Dedifferentiated amniotic fluid mesenchymal stem cell (primary cell): ENCODE results near the gene AMN.

Experiments
- DNase-seq: peaks from one replicate; pipeline ENCODE4 v3.0.0-alpha.2; 2016; ENCODE audit errors: extremely low spot score

AMN gene

DNA sequence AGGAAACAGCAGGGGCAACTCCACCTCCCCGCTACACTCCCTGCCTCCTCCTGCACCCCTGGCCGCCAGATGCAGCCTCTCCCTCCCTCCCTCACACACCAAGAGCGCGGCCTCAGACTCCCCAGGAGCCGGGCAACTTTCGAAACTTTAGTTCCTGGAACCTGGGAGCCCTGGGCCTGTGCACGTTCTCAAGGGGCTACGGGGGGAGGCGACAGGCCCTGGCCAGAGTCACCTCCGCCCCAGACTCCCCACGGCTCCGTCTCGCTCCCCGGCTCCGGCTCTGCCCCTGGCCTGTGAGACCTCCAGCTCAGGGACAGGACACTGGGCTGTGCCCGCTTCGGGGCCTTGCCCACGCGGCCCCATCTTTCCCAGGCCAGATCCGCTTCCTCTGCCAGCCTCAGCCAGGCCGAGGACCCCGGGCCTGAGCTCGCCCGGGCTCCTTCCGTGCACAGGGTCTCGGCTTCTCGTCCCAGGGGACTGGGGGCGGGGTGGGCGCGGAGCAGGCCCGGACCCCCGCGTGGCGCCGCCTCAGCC lies 5.5 kb downstream of the AMN start:
- DNase-seq = no peak

DNA sequence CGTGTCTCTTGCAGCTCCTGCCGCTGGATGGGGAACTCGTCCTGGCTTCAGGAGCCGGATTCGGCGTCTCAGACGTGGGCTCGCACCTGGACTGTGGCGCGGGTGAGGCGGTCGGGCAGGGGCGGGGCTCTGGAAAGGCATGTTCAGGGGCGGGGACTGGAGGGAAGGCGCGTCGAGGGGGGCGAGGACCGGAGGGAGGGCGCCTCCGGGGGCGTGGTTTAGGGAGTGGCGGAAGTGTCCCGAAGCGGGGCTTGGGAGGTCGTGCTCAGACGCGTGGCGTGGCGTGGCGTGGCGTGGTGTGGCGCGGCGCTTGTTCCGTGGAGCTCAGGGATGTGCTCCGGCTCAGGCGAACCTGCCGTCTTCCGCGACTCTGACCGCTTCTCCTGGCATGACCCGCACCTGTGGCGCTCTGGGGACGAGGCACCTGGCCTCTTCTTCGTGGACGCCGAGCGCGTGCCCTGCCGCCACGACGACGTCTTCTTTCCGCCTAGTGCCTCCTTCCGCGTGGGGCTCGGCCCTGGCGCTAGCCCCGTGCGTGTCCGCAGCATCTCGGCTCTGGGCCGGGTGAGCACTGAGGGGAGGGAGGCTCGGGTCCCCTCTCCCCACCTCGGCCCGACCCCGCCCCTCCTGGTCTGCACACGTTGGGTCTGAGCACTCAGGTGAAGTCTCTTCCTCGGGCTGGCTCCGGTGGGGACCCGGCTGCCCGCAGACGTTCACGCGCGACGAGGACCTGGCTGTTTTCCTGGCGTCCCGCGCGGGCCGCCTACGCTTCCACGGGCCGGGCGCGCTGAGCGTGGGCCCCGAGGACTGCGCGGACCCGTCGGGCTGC lies 6.2 kb downstream of the AMN start:
- no peak for DNase-seq

DNA sequence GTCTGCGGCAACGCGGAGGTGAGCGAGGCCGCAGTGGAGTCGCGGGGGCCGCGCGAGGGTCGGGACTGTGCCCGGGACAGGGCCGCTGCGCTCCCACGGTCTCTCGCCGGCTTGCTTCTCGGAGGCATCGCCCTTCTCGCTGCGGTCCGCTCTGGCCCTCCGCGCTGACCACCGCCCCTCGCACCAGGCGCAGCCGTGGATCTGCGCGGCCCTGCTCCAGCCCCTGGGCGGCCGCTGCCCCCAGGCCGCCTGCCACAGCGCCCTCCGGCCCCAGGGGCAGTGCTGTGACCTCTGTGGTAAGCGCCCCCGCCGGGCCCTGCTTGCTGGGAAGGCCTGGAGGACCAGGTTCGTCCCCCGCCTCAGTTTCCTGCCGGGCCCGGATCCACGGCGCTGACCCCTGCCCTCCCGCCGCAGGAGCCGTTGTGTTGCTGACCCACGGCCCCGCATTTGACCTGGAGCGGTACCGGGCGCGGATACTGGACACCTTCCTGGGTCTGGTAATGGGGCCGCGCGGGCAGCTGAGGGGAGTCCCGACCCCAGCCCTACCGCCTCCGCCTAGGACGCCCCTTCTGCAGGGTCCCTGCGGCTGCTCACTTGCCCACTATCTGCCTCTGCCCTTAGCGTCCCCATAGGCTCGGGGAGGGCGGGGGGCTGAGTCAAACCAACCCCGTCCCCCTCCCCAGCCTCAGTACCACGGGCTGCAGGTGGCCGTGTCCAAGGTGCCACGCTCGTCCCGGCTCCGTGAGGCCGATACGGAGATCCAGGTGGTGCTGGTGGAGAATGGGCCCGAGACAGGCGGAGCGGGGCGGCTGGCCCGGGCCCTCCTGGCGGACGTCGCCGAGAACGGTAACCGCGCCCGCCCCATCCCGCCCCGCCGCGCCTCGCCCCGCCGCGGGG lies 7.0 kb downstream of the AMN start:
- DNase-seq = no peak

DNA sequence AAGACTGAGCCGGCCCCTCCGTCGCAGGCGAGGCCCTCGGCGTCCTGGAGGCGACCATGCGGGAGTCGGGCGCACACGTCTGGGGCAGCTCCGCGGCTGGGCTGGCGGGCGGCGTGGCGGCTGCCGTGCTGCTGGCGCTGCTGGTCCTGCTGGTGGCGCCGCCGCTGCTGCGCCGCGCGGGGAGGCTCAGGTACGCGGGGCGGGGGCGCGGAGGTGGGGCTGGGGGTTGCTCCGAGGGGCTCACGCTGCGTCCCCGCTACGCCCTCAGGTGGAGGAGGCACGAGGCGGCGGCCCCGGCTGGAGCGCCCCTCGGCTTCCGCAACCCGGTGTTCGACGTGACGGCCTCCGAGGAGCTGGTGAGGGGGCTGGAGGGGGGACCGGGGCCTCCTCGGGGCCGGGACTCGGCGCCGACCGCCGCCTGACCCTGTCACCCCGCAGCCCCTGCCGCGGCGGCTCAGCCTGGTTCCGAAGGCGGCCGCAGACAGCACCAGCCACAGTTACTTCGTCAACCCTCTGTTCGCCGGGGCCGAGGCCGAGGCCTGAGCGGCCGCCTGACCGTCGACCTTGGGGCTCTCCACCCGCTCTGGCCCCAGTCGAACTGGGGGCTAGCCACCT lies 7.8 kb downstream of the AMN start:
- no peak for DNase-seq

DNA sequence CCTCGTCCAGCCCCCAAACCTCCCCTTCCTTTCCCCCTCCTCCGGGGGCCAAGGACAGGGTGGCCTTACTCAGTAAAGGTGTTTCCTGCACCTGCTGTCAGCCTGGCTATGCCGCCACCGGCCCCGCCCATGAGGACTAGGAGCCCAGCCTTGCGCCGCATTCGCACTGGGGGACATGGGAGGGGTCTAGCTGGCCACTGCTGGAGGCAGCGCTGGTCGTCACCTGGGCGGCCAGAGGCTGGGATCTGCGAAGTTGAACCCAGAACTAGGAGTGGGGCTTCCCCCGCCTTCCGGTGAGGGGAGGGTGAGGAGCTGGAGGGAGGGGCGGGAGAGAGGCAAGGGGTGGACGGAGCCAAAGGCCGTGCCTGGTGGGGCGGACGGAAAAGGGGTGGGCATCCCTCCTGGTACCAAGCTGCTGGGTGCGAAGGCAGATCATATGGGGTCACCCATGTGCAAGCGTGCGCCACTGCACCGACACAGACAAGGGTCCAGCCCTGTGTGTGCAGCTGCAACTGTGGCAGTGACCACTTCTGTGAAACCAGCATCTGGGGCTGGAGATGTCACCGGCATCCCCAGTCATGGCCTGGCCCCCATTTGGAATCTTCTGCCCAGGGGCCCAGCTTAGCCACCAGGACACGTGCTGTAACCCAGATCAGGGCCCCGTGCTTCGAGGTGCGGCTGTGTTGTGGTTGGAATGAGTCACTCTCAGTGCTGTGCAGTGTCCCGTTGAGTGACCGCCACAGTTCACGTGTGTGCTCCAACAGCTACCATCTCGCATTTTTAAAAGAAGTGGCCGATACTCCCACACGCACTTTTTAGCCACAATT lies 8.5 kb downstream of the AMN start:
- no peak for DNase-seq

DNA sequence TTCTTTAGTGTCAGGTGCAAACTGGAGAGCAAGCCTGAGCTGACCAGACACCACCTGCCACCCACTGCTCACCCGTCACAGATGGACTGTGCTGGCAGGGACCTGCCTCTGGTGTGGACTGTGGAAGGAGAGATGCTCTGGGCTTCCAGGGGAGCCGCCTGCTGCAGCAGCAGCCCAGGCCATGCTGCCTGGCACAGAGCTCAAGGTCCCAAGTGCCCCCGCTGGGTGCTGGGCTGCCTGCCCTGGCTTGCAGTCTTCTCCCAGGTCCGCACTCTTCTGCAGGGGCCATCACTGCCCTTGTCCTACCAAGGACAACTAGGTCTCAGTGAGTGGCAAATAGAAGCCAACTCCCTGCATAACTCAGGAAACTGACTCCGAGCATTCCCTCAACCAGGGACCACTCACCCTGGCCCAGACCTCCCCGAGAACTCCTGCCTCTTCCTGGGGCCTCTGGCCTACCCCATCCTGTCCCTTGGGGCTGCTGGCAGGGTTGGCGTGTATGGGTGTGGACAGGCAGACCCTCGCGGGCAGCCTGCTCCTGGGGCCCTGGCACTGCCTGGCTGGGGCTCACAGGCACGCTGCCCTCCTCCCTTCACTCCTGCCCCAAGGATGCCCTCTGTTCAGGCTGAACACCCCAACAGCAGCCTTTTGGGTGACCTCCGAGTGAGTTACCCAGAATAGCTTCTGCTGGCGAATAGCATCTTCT lies 9.3 kb downstream of the AMN start:
- no peak for DNase-seq

DNA sequence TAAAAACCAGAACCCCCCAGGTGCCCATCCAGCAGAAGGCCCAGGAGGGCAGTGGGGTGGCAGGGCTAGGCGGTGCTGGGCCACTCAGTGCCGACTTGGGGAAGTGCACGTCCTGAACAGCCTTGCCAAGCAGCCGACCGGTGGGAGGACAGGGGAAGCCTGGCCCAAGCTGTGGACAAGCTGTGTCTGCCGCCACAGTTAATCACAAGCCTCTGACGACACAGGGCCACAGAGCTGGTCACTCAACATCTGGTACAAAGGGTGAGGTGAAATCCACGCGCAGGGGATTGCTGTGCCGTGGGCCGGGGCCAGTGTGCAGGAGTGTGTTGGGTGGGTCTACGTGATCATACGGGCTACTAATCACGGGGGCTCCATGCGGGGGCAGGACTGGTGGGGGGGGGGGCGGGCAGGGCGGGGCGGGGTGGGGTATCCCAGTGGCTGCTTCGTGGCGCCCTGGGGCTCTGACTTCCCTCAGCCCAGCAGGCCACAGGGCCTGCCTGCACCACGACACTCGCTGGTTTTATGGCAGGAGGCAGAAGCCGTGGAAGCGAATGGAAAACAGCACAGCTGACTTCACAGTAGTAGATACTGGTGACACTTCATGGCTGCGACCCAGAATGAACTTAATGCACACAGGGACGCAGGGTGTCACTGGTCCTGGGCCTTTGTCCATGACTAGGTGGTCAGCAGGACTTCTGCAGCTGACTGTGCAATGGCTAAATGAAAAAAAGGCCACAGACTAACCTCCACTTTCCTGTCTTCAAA lies 10.2 kb downstream of the AMN start:
- no peak for DNase-seq

DNA sequence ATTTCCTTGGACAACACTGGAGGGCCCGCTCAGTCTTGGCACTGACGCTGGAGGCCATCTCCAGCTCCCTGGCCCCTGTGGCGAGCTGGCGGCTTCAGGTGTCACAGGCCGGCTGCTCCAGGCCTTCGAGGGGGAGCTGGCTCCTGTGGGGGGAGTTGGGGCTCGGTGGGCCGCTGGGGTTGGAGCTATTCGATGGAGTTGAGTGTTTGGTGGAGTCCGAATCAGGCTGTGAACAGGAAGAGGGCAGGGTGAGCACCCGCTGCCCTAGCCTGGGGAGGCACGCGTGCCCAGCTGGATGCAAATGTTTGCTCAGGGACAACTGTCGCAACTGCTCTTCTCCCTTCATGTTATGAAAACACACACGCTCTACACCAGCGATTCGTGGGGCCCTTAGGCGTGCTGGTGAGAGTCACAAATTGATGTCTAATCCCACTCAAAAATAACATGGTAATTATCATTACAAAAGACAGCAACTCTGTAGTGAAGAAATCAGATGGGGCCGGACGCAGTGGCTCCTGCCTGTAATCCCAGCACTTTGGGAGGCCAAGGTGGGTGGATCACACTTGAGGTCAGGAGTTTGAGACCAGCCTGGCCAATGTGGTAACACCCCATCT lies 11.3 kb downstream of the AMN start:
- no peak for DNase-seq

DNA sequence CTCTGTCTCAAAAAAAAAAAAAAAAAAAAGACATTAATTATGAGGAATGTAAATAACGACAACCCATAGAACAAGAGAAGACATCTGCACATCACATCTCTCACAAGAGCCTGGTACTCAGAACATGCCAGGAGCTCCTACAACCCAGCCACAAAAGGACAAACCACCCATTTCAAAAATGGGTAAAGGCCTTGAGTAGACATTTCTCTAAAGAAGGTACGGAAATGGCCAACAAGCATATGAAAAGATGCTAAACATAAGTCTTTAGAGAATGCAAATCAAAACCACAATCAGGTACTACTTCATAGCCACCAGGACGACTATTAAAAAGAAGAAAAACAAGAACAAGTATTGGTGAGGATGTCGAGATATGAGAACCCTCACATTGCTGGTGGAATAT lies 13.3 kb downstream of the AMN start:
- DNase-seq = no peak

DNA sequence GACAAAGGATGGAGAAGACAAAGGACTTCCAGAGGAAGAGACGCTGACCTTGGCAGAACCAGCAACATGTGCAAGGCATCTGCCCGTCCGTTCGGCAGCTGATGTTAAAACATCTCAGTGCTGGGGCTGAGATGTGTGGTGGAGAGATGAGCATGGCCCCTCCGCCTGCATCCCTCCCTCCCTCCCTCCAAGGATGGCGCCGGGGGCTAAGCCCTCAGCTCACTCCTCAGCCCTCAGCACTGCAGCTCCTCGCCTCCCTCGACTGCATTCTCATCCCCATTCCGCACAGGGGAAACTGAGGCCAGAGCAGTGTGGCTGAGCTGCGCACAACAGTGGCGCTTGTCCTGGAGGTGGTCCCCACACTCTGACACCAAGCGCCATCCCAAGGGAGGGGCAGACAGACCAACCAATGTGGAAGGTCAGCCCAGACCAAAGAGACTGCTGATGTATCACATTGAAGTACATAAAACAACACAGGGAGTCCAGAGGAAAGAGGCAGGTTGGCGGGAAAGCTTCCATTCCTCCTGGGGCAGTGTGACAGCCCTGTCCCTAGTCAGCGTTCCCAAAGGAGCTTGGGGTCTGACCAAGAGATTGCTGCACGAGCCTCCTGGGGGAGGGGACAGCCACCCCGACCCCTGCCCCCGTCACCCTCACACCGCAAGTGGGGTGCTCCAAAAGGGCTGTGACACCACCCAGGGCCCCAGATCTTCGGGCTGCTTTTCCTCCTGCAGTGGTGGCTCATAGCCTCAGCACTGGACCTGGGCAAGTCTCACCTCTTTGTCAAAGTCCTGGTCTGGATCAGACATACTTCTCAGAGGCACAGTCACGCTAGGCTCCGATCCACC lies 15.1 kb downstream of the AMN start:
- DNase-seq = no peak

DNA sequence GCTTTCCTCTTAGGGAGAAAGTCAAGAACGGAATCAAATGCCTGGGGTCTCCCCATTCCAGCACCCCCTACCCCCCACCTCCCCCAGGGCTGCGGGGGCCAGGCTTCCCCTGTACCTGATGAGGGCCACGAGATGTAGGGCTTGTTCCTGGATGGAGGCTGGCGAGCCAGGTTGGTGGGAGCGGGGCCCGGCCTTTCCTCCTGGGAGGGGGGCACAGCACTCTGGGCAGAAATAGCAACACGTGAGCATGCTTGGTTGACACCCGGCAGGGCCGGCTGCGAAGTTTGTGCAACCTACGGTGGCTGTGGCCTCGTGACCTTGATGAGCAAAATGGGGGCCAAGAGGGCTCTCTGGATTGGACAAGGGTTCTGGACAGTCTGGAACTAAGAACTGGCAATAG lies 15.7 kb downstream of the AMN start:
- DNase-seq = no peak

DNA sequence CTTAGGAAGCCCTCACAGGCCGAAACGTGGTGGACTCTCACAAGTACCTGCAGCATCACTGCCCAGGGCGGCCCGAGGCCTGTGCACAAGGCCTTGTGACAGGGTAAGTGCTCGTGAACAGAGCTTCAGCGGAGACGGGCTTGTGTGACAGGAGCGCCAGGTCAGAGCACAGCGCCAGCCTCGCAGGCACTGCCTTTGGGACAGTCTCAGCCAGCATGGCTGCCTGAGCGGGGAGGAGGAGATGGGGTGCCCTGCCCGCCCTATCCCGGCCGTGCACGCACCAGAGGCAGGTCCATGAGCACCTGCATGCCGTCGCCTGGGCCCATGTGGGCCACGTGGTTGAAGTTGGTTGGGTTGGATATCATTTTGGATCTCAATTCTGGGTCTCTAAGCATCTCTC lies 16.9 kb downstream of the AMN start:
- no peak for DNase-seq

DNA sequence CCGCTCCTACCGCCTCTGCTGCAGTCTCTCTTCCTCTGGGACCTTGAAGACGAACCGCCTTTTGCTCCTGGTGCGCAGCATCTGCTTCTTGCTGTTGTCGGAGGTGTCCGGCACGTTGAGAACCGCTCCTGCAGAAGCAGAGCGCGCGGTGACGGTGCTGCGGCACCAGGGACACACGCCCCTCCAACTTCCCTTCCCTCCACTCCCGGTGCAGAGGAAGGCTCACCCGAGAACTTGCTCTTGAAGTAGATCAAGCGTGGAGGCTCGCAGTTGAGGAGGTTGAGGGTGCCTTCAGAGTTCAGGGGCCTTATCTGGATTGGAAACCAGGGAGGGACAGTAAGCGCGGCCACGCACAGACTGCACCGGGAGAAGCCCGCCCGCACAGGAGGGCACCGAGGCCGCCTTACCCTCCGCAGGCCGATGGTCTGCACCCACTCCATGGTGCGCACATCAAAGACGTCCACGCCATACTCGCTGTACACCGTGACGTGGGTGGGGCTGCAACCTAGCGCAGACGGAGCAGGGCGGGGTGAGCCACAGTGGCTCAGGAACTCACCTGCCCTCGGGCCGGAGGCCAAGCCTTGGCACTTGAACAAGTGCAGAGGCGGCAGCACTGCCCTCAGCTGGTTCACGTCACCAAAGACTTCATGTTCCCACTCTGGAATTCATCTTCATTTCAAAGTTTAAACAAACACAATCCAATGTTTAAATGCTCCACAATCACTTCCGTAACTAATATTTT lies 17.5 kb downstream of the AMN start:
- DNase-seq = no peak

DNA sequence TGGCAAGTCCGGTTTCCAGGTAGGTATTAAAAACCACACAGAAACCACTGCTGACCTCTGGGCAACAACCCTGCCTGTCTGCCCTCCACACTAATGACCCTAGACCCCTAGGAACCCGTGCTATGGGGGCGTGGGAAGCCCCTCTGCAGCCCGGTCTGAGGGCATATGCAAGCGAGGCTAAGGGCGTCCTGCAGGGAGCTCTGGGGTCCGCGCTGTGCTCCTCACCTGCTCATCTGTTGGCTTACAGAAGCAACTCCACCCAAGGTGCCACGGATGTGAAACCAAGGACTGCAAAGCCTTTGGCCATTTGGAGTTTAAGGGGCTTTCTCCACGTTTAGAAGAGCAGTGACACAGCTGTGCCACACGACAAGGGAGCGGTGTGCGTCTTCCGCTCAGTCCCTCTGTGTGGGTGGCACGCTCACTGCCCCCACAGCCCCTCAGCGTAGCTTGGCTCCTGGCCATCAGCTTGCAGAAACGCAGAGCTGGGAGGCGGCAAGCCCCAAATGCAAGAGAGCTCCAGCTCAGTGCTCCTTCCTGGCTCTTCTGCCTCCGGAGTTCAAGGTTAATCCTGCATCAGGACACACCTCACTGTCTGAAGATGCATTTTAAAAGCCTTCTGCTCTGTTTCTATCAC lies 18.4 kb downstream of the AMN start:
- no peak for DNase-seq

DNA sequence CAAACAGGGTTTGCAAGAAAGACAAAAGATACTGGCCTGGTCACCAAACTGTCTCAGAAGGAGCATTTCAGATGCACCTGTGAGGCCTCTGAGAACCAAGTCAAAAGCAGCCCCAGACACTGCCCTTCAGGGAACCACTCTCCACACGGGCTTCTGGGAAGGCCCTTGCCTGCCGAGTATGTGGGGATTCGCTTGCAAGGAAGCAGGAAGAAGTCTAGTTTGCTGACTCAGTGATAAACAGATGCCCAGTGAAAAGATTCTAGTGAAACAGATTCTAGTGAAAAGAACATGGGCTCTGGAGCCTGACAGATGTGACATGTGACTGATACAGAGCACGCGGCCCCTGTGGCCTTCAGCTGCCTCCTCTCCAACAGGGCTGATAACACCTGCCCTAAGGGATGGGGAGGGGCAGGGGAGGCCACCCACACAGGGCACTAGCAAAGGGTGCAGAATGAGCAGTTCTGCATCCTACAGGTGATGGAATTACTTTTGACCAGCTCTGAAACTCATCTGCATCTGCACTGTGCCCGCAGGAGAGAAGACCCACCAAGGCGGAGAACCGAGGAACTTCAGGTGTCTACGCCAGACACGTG lies 19.1 kb downstream of the AMN start:
- no peak for DNase-seq

DNA sequence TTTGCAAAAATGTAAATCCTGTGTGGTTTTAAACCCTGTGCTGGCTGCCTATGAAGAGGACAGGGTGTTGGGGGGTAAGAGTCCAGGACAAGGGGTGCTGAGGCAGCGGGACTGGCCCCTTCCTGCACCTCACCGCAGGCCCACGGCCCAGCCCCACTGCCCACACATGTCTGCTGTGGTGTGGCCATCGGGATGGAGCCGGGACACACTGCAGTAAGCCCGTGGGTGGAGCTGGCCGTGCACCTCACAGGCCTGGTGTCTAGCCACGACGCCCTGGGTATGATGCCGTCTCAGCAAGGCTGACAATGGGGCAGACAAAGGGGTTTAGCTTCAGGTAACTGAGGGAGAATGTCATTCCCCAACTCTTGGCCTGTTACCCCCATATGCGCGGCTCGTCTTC lies 19.6 kb downstream of the AMN start:
- no peak for DNase-seq

DNA sequence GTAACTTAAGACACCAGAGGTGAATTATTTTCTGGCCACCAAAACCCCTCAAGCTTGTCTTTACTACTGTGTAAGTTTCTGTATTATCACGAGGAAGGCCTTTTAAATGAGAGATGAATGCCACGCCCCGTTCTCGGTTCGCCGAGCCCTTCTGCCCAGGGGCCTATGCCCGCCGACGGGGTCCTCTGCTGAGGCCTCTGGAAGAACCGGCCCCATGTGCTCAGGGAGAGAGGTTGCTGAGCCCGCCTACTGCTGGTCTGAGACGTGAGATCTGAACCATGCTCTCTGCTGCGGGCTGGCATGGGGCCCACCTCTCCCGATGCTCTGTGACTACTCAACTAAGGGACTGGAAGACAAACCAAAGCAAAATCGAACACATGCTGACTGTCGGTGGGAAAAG lies 21.0 kb downstream of the AMN start:
- DNase-seq = no peak
